ENCODE results near the gene NT5E. TPM values are rescaled to one million over a fixed set of nuclear protein-coding genes. Genes with fewer than 3 reads are reported as not detected.
A peak's percentile ranks its signal among the peaks of the same experiment; 100 is the strongest.

The NT5E gene
- total RNA-seq, result 10 to 100 TPM; 13.5 to 13.9 TPM
- 1 to 10 TPM; 3.2 to 3.4 TPM for polyA plus RNA-seq
- long read RNA-seq, donor 1, partial matches to known transcripts, result 0 of 2 reads
- long read RNA-seq, donor 1, other reads (novel, unspliced or antisense), result 0 of 2 reads
- long read RNA-seq, donor 2, result 0 reads
- long read RNA-seq, donor 3, partial matches to known transcripts, result 0 of 1 reads
- long read RNA-seq, donor 3, other reads (novel, unspliced or antisense), result 0 of 1 reads
- long read RNA-seq, donor 4, partial matches to known transcripts, result 0 of 2 reads
- long read RNA-seq, donor 4, other reads (novel, unspliced or antisense), result 0 of 2 reads
- long read RNA-seq, donor 5, transcript NT5E-201 (9 exons, 3,548 nt), result major isoform, 6 of 12 reads
- long read RNA-seq, donor 5, transcript NT5E-202 (3 exons, 974 nt), result minor isoform, 5 of 12 reads
- long read RNA-seq, donor 5, partial matches to known transcripts, result 0 of 12 reads
- long read RNA-seq, donor 5, other reads (novel, unspliced or antisense), result 0 of 12 reads

- Histone ChIP-seq H3K9me3 (ENCODE audit: control insufficient read depth in 4 of 4, insufficient read depth in 3 of 4, low read length in 3 of 4) (no peaks in the 10 kb centered on the region), H3K4me3 (peak within 1 kb of the TSS; percentile 54), H3K27me3 (ENCODE audit: control insufficient read depth in 3 of 3, insufficient read depth in 3 of 3, low read length in 2 of 3) (peaks cover 0 to 43% (median 40%) of the 10 kb centered on the region in 3 donors), H3K4me1 (ENCODE audit: control insufficient read depth in 5 of 5, insufficient read depth in 5 of 5, low read length in 5 of 5) (peaks cover 0 to 9% (median 0%) of the 10 kb centered on the region in 5 donors), H3K36me3 (ENCODE audit: control insufficient read depth in 4 of 4, insufficient read depth in 4 of 4, low read length in 4 of 4) (no peaks in the 10 kb centered on the region), H3K27ac (ENCODE audit: low read depth in 1 of 2, low read length in 1 of 2) (peak within 1 kb of the TSS; percentile 41 to 66), H3K9ac (ENCODE audit: insufficient read depth in 1 of 2, low read length in 2 of 2) (no peak within 1 kb of the TSS)
- peak; percentile 88 for ATAC-seq (ENCODE audit: insufficient read depth, low FRiP score)
- peak; percentile 34 to 51 (median 38) for DNase-seq
- no peak for TF ChIP-seq CTCF (IDR thresholded peaks at IDR 0.05; ENCODE audit: control extremely low read depth, extremely low read depth)
- whole genome bisulfite sequencing, 2 donors, result 1 to 2% methylated on average over 88 to 92 of the region's 92 CpGs
These were observed at the start of gene NT5E for GRCh38 chr6:85449818-85450759. NT5E (plus strand) TSS chr6:85450083; CDS start chr6:85450140, 57 bp downstream.

DNA sequence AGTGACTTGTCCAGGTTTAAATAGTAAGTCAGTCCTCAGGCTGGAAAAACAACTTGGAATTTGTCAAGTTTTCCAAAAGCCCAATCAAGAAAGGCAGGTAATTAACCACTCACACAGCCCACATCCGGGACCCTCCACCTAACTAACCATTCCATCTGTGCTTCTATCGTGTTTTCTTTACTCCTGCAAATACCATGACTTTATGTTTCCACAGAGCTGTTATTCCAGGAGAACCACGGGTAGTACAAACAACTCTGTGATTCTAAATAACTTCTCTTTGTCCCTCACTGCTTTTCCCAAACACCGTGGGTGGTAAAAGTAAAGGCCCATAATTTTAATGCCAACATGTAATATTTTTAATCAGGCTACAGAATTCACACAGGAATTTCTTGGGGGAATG is 49.6 kb upstream of the NT5E start:
- Histone ChIP-seq H3K9me3 (ENCODE audit: control insufficient read depth in 4 of 4, insufficient read depth in 3 of 4, low read length in 3 of 4) (no peaks in the 10 kb centered on the region), H3K36me3 (ENCODE audit: control insufficient read depth in 4 of 4, insufficient read depth in 4 of 4, low read length in 4 of 4) (no peaks in the 10 kb centered on the region), H3K9ac (ENCODE audit: insufficient read depth in 1 of 2, low read length in 2 of 2) (no peak overlapping the region), H3K27me3 (ENCODE audit: control insufficient read depth in 3 of 3, insufficient read depth in 3 of 3, low read length in 2 of 3) (no peaks in the 10 kb centered on the region), H3K4me1 (ENCODE audit: control insufficient read depth in 5 of 5, insufficient read depth in 5 of 5, low read length in 5 of 5) (peaks cover 0 to 17% (median 4%) of the 10 kb centered on the region in 5 donors), H3K27ac (ENCODE audit: low read depth in 1 of 2, low read length in 1 of 2) (no peak overlapping the region), H3K4me3 (no peak overlapping the region)
- no peak for TF ChIP-seq CTCF (IDR thresholded peaks at IDR 0.05; ENCODE audit: control extremely low read depth, extremely low read depth)
- WGBS, 2 donors, result 75 to 82% methylated on average over 4 of the region's 4 CpGs
- ATAC-seq (ENCODE audit: insufficient read depth, low FRiP score) (no peak), DNase-seq (no peak)

DNA sequence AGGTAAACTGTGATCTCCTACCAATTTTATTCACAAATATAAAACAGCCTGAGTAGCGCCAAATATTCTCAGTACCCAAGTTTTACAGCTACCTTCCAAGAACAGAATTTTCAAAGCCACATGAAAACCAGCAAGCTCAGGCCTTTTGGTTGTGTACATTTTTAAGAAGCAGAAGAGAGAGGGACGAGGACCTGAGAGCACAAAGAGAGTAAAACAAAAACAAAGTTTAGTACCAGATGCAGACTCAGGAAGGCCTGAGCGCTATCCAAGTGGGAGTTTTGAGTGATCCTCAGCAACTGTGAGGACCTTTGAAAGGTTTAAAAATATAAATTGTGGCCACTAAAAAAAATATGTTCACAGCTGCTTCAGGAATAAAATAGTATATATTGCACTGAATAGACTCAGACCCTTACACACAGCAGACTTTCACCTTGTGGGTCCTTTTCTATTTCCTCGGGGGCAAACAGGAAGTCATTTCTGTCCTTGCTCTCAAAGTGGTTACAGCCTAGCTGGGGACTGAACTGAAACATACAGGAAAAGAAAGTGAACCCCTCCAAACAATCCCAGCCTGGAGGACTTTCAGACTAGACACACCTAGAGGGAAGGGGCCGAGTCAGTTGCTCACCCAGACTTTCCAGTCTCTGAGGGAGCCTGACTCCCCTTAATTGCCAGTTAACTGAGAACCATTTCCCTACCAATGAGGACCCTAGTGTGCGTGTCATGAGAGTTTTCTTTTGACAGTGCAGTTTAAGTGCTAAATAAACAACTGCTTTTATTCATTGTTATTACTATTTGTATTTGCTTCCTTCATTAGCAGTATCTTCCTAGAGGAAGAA is 48.5 kb upstream of the NT5E start:
- H3K4me3 ChIP-seq, result no peak overlapping the region
- WGBS, 2 donors, result 53 to 67% methylated on average over 6 of the region's 6 CpGs
- H3K9me3 ChIP-seq (ENCODE audit: control insufficient read depth in 4 of 4, insufficient read depth in 3 of 4, low read length in 3 of 4), result no peaks in the 10 kb centered on the region
- DNase-seq, result no peak
- H3K4me1 ChIP-seq (ENCODE audit: control insufficient read depth in 5 of 5, insufficient read depth in 5 of 5, low read length in 5 of 5), result peaks cover 0 to 17% (median 4%) of the 10 kb centered on the region in 5 donors
- no peak for ATAC-seq (ENCODE audit: insufficient read depth, low FRiP score)
- H3K27me3 ChIP-seq (ENCODE audit: control insufficient read depth in 3 of 3, insufficient read depth in 3 of 3, low read length in 2 of 3), result no peaks in the 10 kb centered on the region
- H3K36me3 ChIP-seq (ENCODE audit: control insufficient read depth in 4 of 4, insufficient read depth in 4 of 4, low read length in 4 of 4), result no peaks in the 10 kb centered on the region
- no peak overlapping the region for H3K9ac ChIP-seq (ENCODE audit: insufficient read depth in 1 of 2, low read length in 2 of 2)
- no peak for TF ChIP-seq CTCF (IDR thresholded peaks at IDR 0.05; ENCODE audit: control extremely low read depth, extremely low read depth)
- H3K27ac ChIP-seq (ENCODE audit: low read depth in 1 of 2, low read length in 1 of 2), result no peak overlapping the region
